Heart left ventricle (tissue), 16 donors: Measurements from ENCODE around the gene GBA3. TPM values are rescaled to one million over a fixed set of nuclear protein-coding genes. Genes with fewer than 3 reads are reported as not detected.

Experiments
- ATAC-seq, 4 donors: fragments of 200-7000 bp; cut with Tn5 transposase; one replicate each; pipeline ENCODE4 v1.9.1; 2020 to 2022; ENCODE audit warnings: moderate library complexity in 4 of 4, mild to moderate bottlenecking in 3 of 4, moderate number of reproducible peaks in 1 of 4
- DNase-seq, 5 donors: peaks; one replicate each; pipeline ENCODE4 v3.0.0-alpha.2; 2020
- H3K27ac ChIP-seq, 12 donors: fragments of 200-600 bp; sonication (generic) in 4 of 12; one replicate each; pipeline versions ENCODE4 v1.5.0 to v1.8.0; 2016 to 2022; ENCODE audit warnings: mild to moderate bottlenecking in 2 of 12
- H3K27me3 ChIP-seq, 9 donors: fragments of 200-600 bp; sonication (generic) in 2 of 9; one replicate each; pipeline versions ENCODE4 v1.5.1 to v1.8.0; 2016 to 2022; ENCODE audit warnings: mild to moderate bottlenecking in 3 of 9
- H3K36me3 ChIP-seq, 9 donors: fragments of 200-600 bp; sonication (generic) in 2 of 9; one replicate each; pipeline versions ENCODE4 v1.5.0 to v1.8.0; 2018 to 2022; ENCODE audit warnings: mild to moderate bottlenecking in 2 of 9
- H3K4me1 ChIP-seq, 12 donors: fragments of 200-600 bp; sonication (generic) in 4 of 12; one replicate each; pipeline versions ENCODE4 v1.5.0 to v1.8.0; 2016 to 2022; ENCODE audit warnings: mild to moderate bottlenecking in 3 of 12
- H3K4me3 ChIP-seq, 12 donors: fragments of 200-600 bp; sonication (generic) in 4 of 12; one replicate each; pipeline versions ENCODE4 v1.5.0 to v1.8.0; 2017 to 2022; ENCODE audit warnings: mild to moderate bottlenecking in 9 of 12, moderate library complexity in 4 of 12
- H3K9me3 ChIP-seq, 12 donors: fragments of 200-600 bp; sonication (generic) in 4 of 12; one replicate each; pipeline versions ENCODE4 v1.5.0 to v1.8.0; 2016 to 2022; ENCODE audit warnings: mild to moderate bottlenecking in 1 of 12
- CTCF ChIP-seq, 12 donors: fragments of 200-600 bp; sonication (generic) in 4 of 12; IDR thresholded peaks; one replicate each; pipeline versions ENCODE4 v1.5.0 to v1.8.0; 2018 to 2022; ENCODE audit warnings: antibody characterized with exemption in 12 of 12, mild to moderate bottlenecking in 5 of 12
- POLR2A ChIP-seq, 2 donors: fragments of 450-650 bp; IDR thresholded peaks; one replicate each; pipeline ENCODE4 v1.6.1; 2017; ENCODE audit warnings: antibody characterized with exemption in 2 of 2, mild to moderate bottlenecking in 2 of 2, moderate library complexity in 2 of 2
- WGBS, 4 donors: extraction: QIAGEN DNeasy Blood & Tissue Kit in 2 of 4; methylation state at CpG; one replicate each; pipeline versions ENCODE4 v1.1.5 to v1.1.7; 2013 to 2018; 5-methylcytosine and 5-hydroxymethylcytosine counted together
- intact Hi-C, 10 donors: fragments of 100-400 bp; cut with DNase I; formaldehyde crosslinking; loops; one replicate each; pipeline versions ENCODE4 v1.11.1 to v1.14.2; 2022
- polyA plus RNA-seq, 2 donors: library from polyadenylated mRNA; stranded (reverse); fragments of 200-250 nt; gene quantifications; one replicate each; pipeline ENCODE4 v1.2.3, GENCODE V29; 2013
- total RNA-seq, 9 donors: library from RNA; depleted of rRNA in 2 of 9; stranded (reverse); fragments of >200 nt in 2 of 9; fragmentation: NEBNext Ultra II Directional in 3 of 9; extraction: Animal tissue kit (Norgen Biotek cat#: 25700) in 3 of 9; gene quantifications; one replicate each; pipeline versions ENCODE4 v1.1.0 to v1.2.4, GENCODE V29; 2016 to 2023
- donor health status: ischemic (EF 13 %, LVEDD 7.1; RV severe dilation, severe dysfunction).
- donor health status: healthy with polysubstance abuse.
- donor health status: DM: no; HTN: yes; CAD: no.
- donor health status: DM: no; HTN: no; CAD: no.
- donor health status: ischemic (EF 25% LVEDD 6.9; RV normal size, moderate dysfunction).
- donor health status: ischemic (EF 25% LVEDD 5.7; RV mildly dilated, moderate dysfunction).
- donor health status: healthy.
- donor health status: DM: yes; HTN: yes; CAD: no.
- donor health status: ischemic (EF 35%, LVEDD 5.7; RV mildly dilated, moderate dysfunction).
- donor health status: nonischemic (EF 11% LVEDD 7.7; RV severe dilation, severe dysfunction).
- donor health status: DM: yes; HTN: yes; CAD: no.
- donor health status: PGD.
- donor health status: ischemic (EF 29% LVEDD 5.4; RV normal size, mild dysfunction).
- donor health status: nonischemic (EF 23%, LVEDD 6.1; RV moderate dilation, normal function).

Gene GBA3
- total and polyA plus RNA-seq, 11 donors: 0.16 TPM; not detected in 10

GRCh38 chr4:22736912-22737311, 44.2 kb downstream of the GBA3 start:
- Histone ChIP-seq H3K4me3 (no peak overlapping the region), H3K36me3 (no peaks in the 10 kb centered on the region), H3K27me3 (no peaks in the 10 kb centered on the region), H3K9me3 (no peaks in the 10 kb centered on the region), H3K4me1 (no peaks in the 10 kb centered on the region), H3K27ac (no peak overlapping the region)
- WGBS, 4 donors: 85 to 94% (median 92%) methylated on average over 2 of the region's 2 CpGs
- no peak for TF ChIP-seq POLR2A (IDR thresholded peaks at IDR 0.05)
- no peak for TF ChIP-seq CTCF (IDR thresholded peaks at IDR 0.05)
- intact Hi-C loops: no loop called here
- ATAC-seq: no peak
- DNase-seq: no peak

- intact Hi-C loops: no loop called here
- Histone ChIP-seq H3K36me3 (no peaks in the 10 kb centered on the region), H3K9me3 (no peaks in the 10 kb centered on the region), H3K27ac (no peak overlapping the region), H3K27me3 (no peaks in the 10 kb centered on the region), H3K4me1 (no peaks in the 10 kb centered on the region), H3K4me3 (no peak overlapping the region)
- no peak for DNase-seq
- no peak for ATAC-seq
- WGBS, 4 donors: 52 to 62% (median 55%) methylated on average over 3 of the region's 3 CpGs
- TF ChIP-seq CTCF (IDR thresholded peaks at IDR 0.05) (no peak), POLR2A (IDR thresholded peaks at IDR 0.05) (no peak)
Measured at GRCh38 chr4:22739968-22740367, 47.2 kb downstream of the GBA3 start.

- Histone ChIP-seq H3K4me3 (no peak overlapping the region), H3K9me3 (no peaks in the 10 kb centered on the region), H3K27ac (no peak overlapping the region), H3K4me1 (no peaks in the 10 kb centered on the region), H3K27me3 (no peaks in the 10 kb centered on the region), H3K36me3 (no peaks in the 10 kb centered on the region)
- DNase-seq (no peak), ATAC-seq (no peak)
- intact Hi-C loops: no loop called here
- WGBS, 4 donors: 72 to 76% (median 74%) methylated on average over 3 of the region's 3 CpGs
- no peak for TF ChIP-seq POLR2A (IDR thresholded peaks at IDR 0.05)
- no peak for TF ChIP-seq CTCF (IDR thresholded peaks at IDR 0.05)
Measured at GRCh38 chr4:22741744-22742143, 49.0 kb downstream of the GBA3 start.

GRCh38 chr4:22743290-22743689, 50.6 kb downstream of the GBA3 start:
- Histone ChIP-seq H3K9me3 (no peaks in the 10 kb centered on the region), H3K4me1 (no peaks in the 10 kb centered on the region), H3K27me3 (no peaks in the 10 kb centered on the region), H3K4me3 (no peak overlapping the region), H3K36me3 (no peaks in the 10 kb centered on the region), H3K27ac (no peak overlapping the region)
- intact Hi-C loops: no loop called here
- WGBS, 4 donors: 92 to 95% (median 94%) methylated on average over 3 of the region's 3 CpGs
- DNase-seq (no peak), ATAC-seq (no peak)
- TF ChIP-seq POLR2A (IDR thresholded peaks at IDR 0.05): no peak
- TF ChIP-seq CTCF (IDR thresholded peaks at IDR 0.05): no peak
